SK-N-SH (cell line): ENCODE measurements around the gene UFM1. TPM values are rescaled to one million over a fixed set of nuclear protein-coding genes. Genes with fewer than 3 reads are reported as not detected.

Experiments used
- CTCF ChIA-PET: fragments of 300-600, 350-600 bp; formaldehyde crosslinking; extraction: SDS; loops from one replicate; lab custom pipeline; 2021; lab: Yijun Ruan, JAX
- POLR2A ChIA-PET: fragments of 350-600 bp; sonication (Branson Sonifier 250); formaldehyde crosslinking; extraction: SDS; loops from one replicate; lab custom pipeline; 2020; ENCODE audit warnings: antibody characterized with exemption, inconsistent platforms; lab: Yijun Ruan, JAX
- DNase-seq: peaks from one replicate; pipeline ENCODE4 v3.0.0; 2012
- H2AFZ ChIP-seq: fragments of 200-600 bp; sonication (generic); 2 replicates; pipeline ENCODE4 v1.8.1; 2016; ENCODE audit warnings: antibody characterized with exemption, mild to moderate bottlenecking, low read depth
- H3F3A ChIP-seq: fragments of 200-600 bp; sonication (generic); replicated peaks from 2 replicates; pipeline ENCODE3; 2016; ENCODE audit warnings: antibody characterized with exemption, mild to moderate bottlenecking; ENCODE audit not compliant: insufficient read depth
- H3K27ac ChIP-seq, 2 experiments: fragments of 200-500 bp in 1 of 2; fragments of 200-600 bp in 1 of 2; sonication (Bioruptor generic) in 1 of 2; sonication (generic), shearing (Covaris generic) in 1 of 2; 2 replicates each; pipeline versions ENCODE4 v1.5.1 to v1.6.1; 2014 to 2016; ENCODE audit warnings: low read depth in 2 of 2, inconsistent platforms in 1 of 2, low read length in 1 of 2, mild to moderate bottlenecking in 1 of 2, mixed read lengths in 1 of 2
- H3K27me3 ChIP-seq: fragments of 200-600 bp; sonication (generic), shearing (Covaris generic); 2 replicates; pipeline ENCODE4 v1.6.1; 2016; ENCODE audit warnings: mixed run types; ENCODE audit not compliant: insufficient read depth
- H3K36me3 ChIP-seq, 2 experiments: fragments of 200-500 bp in 1 of 2; fragments of 200-600 bp in 1 of 2; sonication (Bioruptor generic) in 1 of 2; sonication (generic) in 1 of 2; replicated peaks in 1 of 2; 2 replicates each; pipeline versions ENCODE3 to v1.5.1; 2014 to 2016; ENCODE audit warnings: low read length in 1 of 2, mild to moderate bottlenecking in 1 of 2; ENCODE audit not compliant: insufficient read depth in 2 of 2, control insufficient read depth in 1 of 2
- H3K4me1 ChIP-seq, 2 experiments: fragments of 200-500 bp in 1 of 2; fragments of 200-600 bp in 1 of 2; sonication (Bioruptor generic) in 1 of 2; sonication (generic), shearing (Covaris generic) in 1 of 2; 2 replicates each; pipeline versions ENCODE4 v1.5.1 to v1.6.1; 2014 to 2016; ENCODE audit warnings: low read depth in 1 of 2, low read length in 1 of 2, mixed run types in 1 of 2; ENCODE audit not compliant: insufficient read depth in 2 of 2, control insufficient read depth in 1 of 2
- H3K4me2 ChIP-seq: fragments of 200-600 bp; sonication (generic), shearing (Covaris generic); 2 replicates; pipeline ENCODE4 v1.6.1; 2017; ENCODE audit warnings: mixed run types
- H3K4me3 ChIP-seq, 2 experiments: fragments of 200-500 bp in 1 of 2; fragments of 200-600 bp in 1 of 2; sonication (Bioruptor generic) in 1 of 2; sonication (generic), shearing (Covaris generic) in 1 of 2; 2 replicates each; pipeline versions ENCODE4 v1.5.1 to v1.8.1; 2014 to 2016; ENCODE audit warnings: low read depth in 2 of 2, inconsistent platforms in 1 of 2, low read length in 1 of 2, mild to moderate bottlenecking in 1 of 2, mixed read lengths in 1 of 2, moderate library complexity in 1 of 2
- H3K79me2 ChIP-seq: fragments of 200-600 bp; sonication (generic); 2 replicates; pipeline ENCODE4 v1.8.1; 2017; ENCODE audit warnings: mild to moderate bottlenecking; ENCODE audit not compliant: insufficient read depth
- H3K9ac ChIP-seq: fragments of 200-600 bp; sonication (generic); 2 replicates; pipeline ENCODE4 v1.6.1; 2017; ENCODE audit warnings: mixed run types
- H3K9me2 ChIP-seq: fragments of 200-600 bp; sonication (generic); 2 replicates; pipeline ENCODE4 v1.6.1; 2017; ENCODE audit warnings: mixed run types
- H3K9me3 ChIP-seq: fragments of 200-600 bp; sonication (generic); 2 replicates; pipeline ENCODE4 v1.6.1; 2017; ENCODE audit warnings: mixed run types, mild to moderate bottlenecking, moderate library complexity
- H4K20me1 ChIP-seq: fragments of 200-600 bp; sonication (generic); 2 replicates; pipeline ENCODE4 v1.6.1; 2017; ENCODE audit warnings: mild to moderate bottlenecking, mixed run types; ENCODE audit not compliant: insufficient read depth
- ELF1 ChIP-seq: IDR thresholded peaks from 2 replicates; pipeline ENCODE4 v1.4.0; 2012
- FOSL2 ChIP-seq: IDR thresholded peaks from 2 replicates; pipeline ENCODE4 v1.4.0; 2012; ENCODE audit warnings: low read depth, mild to moderate bottlenecking, moderate library complexity, borderline replicate concordance
- FOXM1 ChIP-seq: IDR thresholded peaks from 2 replicates; pipeline ENCODE4 v1.4.0; 2012; ENCODE audit warnings: low read depth, mild to moderate bottlenecking
- IRF3 ChIP-seq: fragments of 150-350 bp; IDR thresholded peaks from 2 replicates; pipeline ENCODE4 v1.6.1; 2016; ENCODE audit warnings: mild to moderate bottlenecking, low read depth, low read length
- JUND ChIP-seq: IDR thresholded peaks from 2 replicates; pipeline ENCODE4 v1.4.0; 2012
- MAX ChIP-seq: IDR thresholded peaks from 2 replicates; pipeline ENCODE4 v1.4.0; 2012; ENCODE audit warnings: low read depth
- MEF2A ChIP-seq: IDR thresholded peaks from 2 replicates; pipeline ENCODE4 v1.4.0; 2012; ENCODE audit warnings: low read depth, borderline replicate concordance
- MXI1 ChIP-seq: IDR thresholded peaks from 2 replicates; pipeline ENCODE4 v1.6.1; 2012; ENCODE audit warnings: mild to moderate bottlenecking, low read depth, low read length, improper control_type of control experiment
- POLR2AphosphoS5 ChIP-seq: IDR thresholded peaks from 2 replicates; pipeline ENCODE4 v1.6.1; 2012; ENCODE audit warnings: low read depth, low read length
- RAD21 ChIP-seq: IDR thresholded peaks from 2 replicates; pipeline ENCODE4 v1.6.1; 2012; ENCODE audit warnings: mild to moderate bottlenecking, low read length
- RFX5 ChIP-seq: IDR thresholded peaks from 2 replicates; pipeline ENCODE4 v1.6.1; 2012; ENCODE audit warnings: mild to moderate bottlenecking, improper control_type of control experiment, low read length
- RXRA ChIP-seq: IDR thresholded peaks from 2 replicates; pipeline ENCODE4 v1.4.0; 2012; ENCODE audit warnings: low read depth, mild to moderate bottlenecking, borderline replicate concordance
- SIN3A ChIP-seq: IDR thresholded peaks from 2 replicates; pipeline ENCODE4 v1.6.1; 2012; ENCODE audit warnings: low read depth, mild to moderate bottlenecking, low read length, moderate library complexity, borderline replicate concordance
- SMC3 ChIP-seq: IDR thresholded peaks from 2 replicates; pipeline ENCODE4 v1.6.1; 2012; ENCODE audit warnings: low read depth, low read length, improper control_type of control experiment
- TAF1 ChIP-seq: IDR thresholded peaks from 2 replicates; pipeline ENCODE4 v1.6.1; 2012; ENCODE audit warnings: low read depth, mild to moderate bottlenecking, low read length, moderate library complexity, borderline replicate concordance
- YY1 ChIP-seq: IDR thresholded peaks from 2 replicates; pipeline ENCODE4 v1.4.0; 2012; ENCODE audit warnings: low read depth, mild to moderate bottlenecking
- ZBTB33 ChIP-seq: IDR thresholded peaks from 2 replicates; pipeline ENCODE4 v1.4.0; 2012; ENCODE audit warnings: low read depth, borderline replicate concordance
- WGBS: methylation state at CpG from one replicate; pipeline ENCODE4 v1.1.6; 2017; ENCODE audit warnings: low lambda C conversion rate; 5-methylcytosine and 5-hydroxymethylcytosine counted together
- polyA plus RNA-seq, 3 experiments: library from polyadenylated mRNA; depleted of rRNA; stranded (reverse); fragments of >200 nt; gene quantifications; 2 replicates each; pipeline ENCODE4 v1.2.3, GENCODE V29; 2012
- TF ChIP-seq, protein P1 (sequence below): fragments of 200-600 bp; sonication (generic); IDR thresholded peaks from 2 replicates; pipeline ENCODE4 v1.6.1; 2017; ENCODE audit warnings: antibody characterized with exemption, mild to moderate bottlenecking, moderate library complexity
- TF ChIP-seq, protein P2 (sequence below): IDR thresholded peaks from 2 replicates; pipeline ENCODE4 v1.6.1; 2012; ENCODE audit warnings: mild to moderate bottlenecking, low read depth, low read length, moderate library complexity
- TF ChIP-seq, protein P3 (sequence below): IDR thresholded peaks from 2 replicates; pipeline ENCODE4 v1.4.0; 2012; ENCODE audit warnings: low read depth, borderline replicate concordance

UFM1 gene
- polyA plus RNA-seq, 1 of the 3 experiments (the other 2 are of a cell fraction) = 17.0 TPM

GRCh38 chr13:38358684-38359083, 9.0 kb downstream of the UFM1 start:
- no peak for DNase-seq
- no peaks in the 10 kb centered on the region for H3K4me1 ChIP-seq
- no peak overlapping the region for H2AFZ ChIP-seq
- H3F3A ChIP-seq = peaks cover 12% of the 10 kb centered on the region
- no peak overlapping the region for H3K9ac ChIP-seq
- H3K27ac ChIP-seq = no peak overlapping the region
- no peaks in the 10 kb centered on the region for H3K9me2 ChIP-seq
- no peak overlapping the region for H3K4me2 ChIP-seq
- peaks cover 4% of the 10 kb centered on the region; the same call in 1 of the 2 replicates for H3K79me2 ChIP-seq
- no peak for TF ChIP-seq ELF1
- no peak for TF ChIP-seq ZBTB33
- no peak for TF ChIP-seq FOSL2
- no peak for TF ChIP-seq RFX5
- no peak for TF ChIP-seq JUND
- TF ChIP-seq IRF3 = no peak
- no peak for TF ChIP-seq TAF1
- TF ChIP-seq, protein P1, sequence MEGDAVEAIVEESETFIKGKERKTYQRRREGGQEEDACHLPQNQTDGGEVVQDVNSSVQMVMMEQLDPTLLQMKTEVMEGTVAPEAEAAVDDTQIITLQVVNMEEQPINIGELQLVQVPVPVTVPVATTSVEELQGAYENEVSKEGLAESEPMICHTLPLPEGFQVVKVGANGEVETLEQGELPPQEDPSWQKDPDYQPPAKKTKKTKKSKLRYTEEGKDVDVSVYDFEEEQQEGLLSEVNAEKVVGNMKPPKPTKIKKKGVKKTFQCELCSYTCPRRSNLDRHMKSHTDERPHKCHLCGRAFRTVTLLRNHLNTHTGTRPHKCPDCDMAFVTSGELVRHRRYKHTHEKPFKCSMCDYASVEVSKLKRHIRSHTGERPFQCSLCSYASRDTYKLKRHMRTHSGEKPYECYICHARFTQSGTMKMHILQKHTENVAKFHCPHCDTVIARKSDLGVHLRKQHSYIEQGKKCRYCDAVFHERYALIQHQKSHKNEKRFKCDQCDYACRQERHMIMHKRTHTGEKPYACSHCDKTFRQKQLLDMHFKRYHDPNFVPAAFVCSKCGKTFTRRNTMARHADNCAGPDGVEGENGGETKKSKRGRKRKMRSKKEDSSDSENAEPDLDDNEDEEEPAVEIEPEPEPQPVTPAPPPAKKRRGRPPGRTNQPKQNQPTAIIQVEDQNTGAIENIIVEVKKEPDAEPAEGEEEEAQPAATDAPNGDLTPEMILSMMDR = no peak
- TF ChIP-seq RXRA = no peak
- TF ChIP-seq, protein P2, sequence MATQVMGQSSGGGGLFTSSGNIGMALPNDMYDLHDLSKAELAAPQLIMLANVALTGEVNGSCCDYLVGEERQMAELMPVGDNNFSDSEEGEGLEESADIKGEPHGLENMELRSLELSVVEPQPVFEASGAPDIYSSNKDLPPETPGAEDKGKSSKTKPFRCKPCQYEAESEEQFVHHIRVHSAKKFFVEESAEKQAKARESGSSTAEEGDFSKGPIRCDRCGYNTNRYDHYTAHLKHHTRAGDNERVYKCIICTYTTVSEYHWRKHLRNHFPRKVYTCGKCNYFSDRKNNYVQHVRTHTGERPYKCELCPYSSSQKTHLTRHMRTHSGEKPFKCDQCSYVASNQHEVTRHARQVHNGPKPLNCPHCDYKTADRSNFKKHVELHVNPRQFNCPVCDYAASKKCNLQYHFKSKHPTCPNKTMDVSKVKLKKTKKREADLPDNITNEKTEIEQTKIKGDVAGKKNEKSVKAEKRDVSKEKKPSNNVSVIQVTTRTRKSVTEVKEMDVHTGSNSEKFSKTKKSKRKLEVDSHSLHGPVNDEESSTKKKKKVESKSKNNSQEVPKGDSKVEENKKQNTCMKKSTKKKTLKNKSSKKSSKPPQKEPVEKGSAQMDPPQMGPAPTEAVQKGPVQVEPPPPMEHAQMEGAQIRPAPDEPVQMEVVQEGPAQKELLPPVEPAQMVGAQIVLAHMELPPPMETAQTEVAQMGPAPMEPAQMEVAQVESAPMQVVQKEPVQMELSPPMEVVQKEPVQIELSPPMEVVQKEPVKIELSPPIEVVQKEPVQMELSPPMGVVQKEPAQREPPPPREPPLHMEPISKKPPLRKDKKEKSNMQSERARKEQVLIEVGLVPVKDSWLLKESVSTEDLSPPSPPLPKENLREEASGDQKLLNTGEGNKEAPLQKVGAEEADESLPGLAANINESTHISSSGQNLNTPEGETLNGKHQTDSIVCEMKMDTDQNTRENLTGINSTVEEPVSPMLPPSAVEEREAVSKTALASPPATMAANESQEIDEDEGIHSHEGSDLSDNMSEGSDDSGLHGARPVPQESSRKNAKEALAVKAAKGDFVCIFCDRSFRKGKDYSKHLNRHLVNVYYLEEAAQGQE = no peak
- TF ChIP-seq SMC3 = no peak
- no peak for TF ChIP-seq MAX
- TF ChIP-seq YY1 = no peak
- TF ChIP-seq MXI1 = no peak
- TF ChIP-seq MEF2A = no peak
- no peak for TF ChIP-seq FOXM1
- TF ChIP-seq, protein P3, sequence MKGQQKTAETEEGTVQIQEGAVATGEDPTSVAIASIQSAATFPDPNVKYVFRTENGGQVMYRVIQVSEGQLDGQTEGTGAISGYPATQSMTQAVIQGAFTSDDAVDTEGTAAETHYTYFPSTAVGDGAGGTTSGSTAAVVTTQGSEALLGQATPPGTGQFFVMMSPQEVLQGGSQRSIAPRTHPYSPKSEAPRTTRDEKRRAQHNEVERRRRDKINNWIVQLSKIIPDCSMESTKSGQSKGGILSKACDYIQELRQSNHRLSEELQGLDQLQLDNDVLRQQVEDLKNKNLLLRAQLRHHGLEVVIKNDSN = no peak
- no peak for TF ChIP-seq POLR2AphosphoS5
- TF ChIP-seq RAD21 = no peak
- no peak for TF ChIP-seq SIN3A
- CTCF ChIA-PET = no interaction called here
- 97% methylated on average over 4 of the region's 4 CpGs for WGBS
- H3K27me3 ChIP-seq = no peaks in the 10 kb centered on the region
- POLR2A ChIA-PET = no interaction called here
- no peaks in the 10 kb centered on the region for H3K9me3 ChIP-seq
- H4K20me1 ChIP-seq = no peaks in the 10 kb centered on the region
- H3K36me3 ChIP-seq = peaks cover 88 to 90% of the 10 kb centered on the region in 2 experiments
- no peak overlapping the region for H3K4me3 ChIP-seq
